Stomach smooth muscle (tissue), 2 donors: ENCODE data around the gene EPB41L2.
"Not testable (repeated sequence)": the region's sequence is repeated elsewhere in the genome, so short reads cannot be mapped to it uniquely, and the experiment has no call there.

Experiments used
- H3K27ac ChIP-seq: one replicate; pipeline ENCODE4 v1.7.0; 2013; ENCODE audit warnings: mild to moderate bottlenecking, low read length, inconsistent platforms
- H3K27me3 ChIP-seq, 2 donors: one replicate each; pipeline ENCODE4 v1.7.0; 2013; ENCODE audit warnings: low read length in 2 of 2; ENCODE audit not compliant: insufficient read depth in 2 of 2, control insufficient read depth in 1 of 2
- H3K36me3 ChIP-seq, 2 donors: one replicate each; pipeline ENCODE4 v1.7.0; 2013; ENCODE audit warnings: low read length in 2 of 2; ENCODE audit not compliant: control insufficient read depth in 2 of 2, insufficient read depth in 2 of 2
- H3K4me1 ChIP-seq: one replicate; pipeline ENCODE4 v1.7.0; 2013; ENCODE audit warnings: low read length; ENCODE audit not compliant: control insufficient read depth, insufficient read depth
- H3K4me3 ChIP-seq, 2 donors: one replicate each; pipeline ENCODE4 v1.7.0; 2013; ENCODE audit warnings: low read length in 2 of 2
- H3K9ac ChIP-seq, 2 donors: one replicate each; pipeline ENCODE4 v1.7.0; 2013; ENCODE audit warnings: low read length in 2 of 2, mild to moderate bottlenecking in 1 of 2
- H3K9me3 ChIP-seq, 2 donors: one replicate each; pipeline ENCODE4 v1.7.0; 2013; ENCODE audit warnings: low read length in 2 of 2; ENCODE audit not compliant: control insufficient read depth in 2 of 2
- donor health status: healthy.
- donor health status: Pancreatic carcinoma.

The EPB41L2 gene

GRCh38 chr6:130824978-130825694 lies 237.9 kb downstream of the EPB41L2 start:
- Histone ChIP-seq H3K36me3 (peaks cover 0 to 2% of the 10 kb centered on the region in 2 donors), H3K27ac (no peak overlapping the region), H3K4me3 (no peak overlapping the region), H3K9me3 (no peaks in the 10 kb centered on the region), H3K27me3 (no peaks in the 10 kb centered on the region), H3K9ac (no peak overlapping the region), H3K4me1 (no peaks in the 10 kb centered on the region)

- H3K27me3 ChIP-seq, result no peaks in the 10 kb centered on the region
- H3K27ac ChIP-seq, result no peak overlapping the region
- H3K4me1 ChIP-seq, result no peaks in the 10 kb centered on the region
- H3K4me3 ChIP-seq, result no peak overlapping the region
- H3K9ac ChIP-seq, result no peak overlapping the region
- no peaks in the 10 kb centered on the region for H3K9me3 ChIP-seq
- no peaks in the 10 kb centered on the region for H3K36me3 ChIP-seq
Measured at GRCh38 chr6:130822736-130823135, 240.3 kb downstream of the EPB41L2 start.

GRCh38 chr6:130815200-130816071 lies 247.6 kb downstream of the EPB41L2 start:
- Histone ChIP-seq H3K9me3 (no peaks in the 10 kb centered on the region), H3K27ac (no peak overlapping the region), H3K36me3 (no peaks in the 10 kb centered on the region), H3K4me3 (no peak overlapping the region), H3K4me1 (peaks cover 3% of the 10 kb centered on the region), H3K9ac (no peak overlapping the region), H3K27me3 (no peaks in the 10 kb centered on the region)

GRCh38 chr6:130814506-130814905 lies 248.5 kb downstream of the EPB41L2 start:
- peaks cover 6% of the 10 kb centered on the region for H3K4me1 ChIP-seq
- H3K27me3 ChIP-seq, result no peaks in the 10 kb centered on the region
- no peak overlapping the region for H3K9ac ChIP-seq
- H3K27ac ChIP-seq, result no peak overlapping the region
- H3K36me3 ChIP-seq, result no peaks in the 10 kb centered on the region
- H3K9me3 ChIP-seq, result no peaks in the 10 kb centered on the region
- H3K4me3 ChIP-seq, result no peak overlapping the region

- H3K27me3 ChIP-seq, result no peaks in the 10 kb centered on the region
- H3K4me1 ChIP-seq, result peaks cover 6% of the 10 kb centered on the region
- H3K9ac ChIP-seq, result no peak overlapping the region
- no peaks in the 10 kb centered on the region for H3K36me3 ChIP-seq
- no peaks in the 10 kb centered on the region for H3K9me3 ChIP-seq
- H3K27ac ChIP-seq, result no peak overlapping the region
- H3K4me3 ChIP-seq, result no peak overlapping the region
Measured at GRCh38 chr6:130811932-130812331, 251.1 kb downstream of the EPB41L2 start.

GRCh38 chr6:130810307-130811030 lies 252.6 kb downstream of the EPB41L2 start:
- H3K27me3 ChIP-seq, result no peaks in the 10 kb centered on the region
- no peaks in the 10 kb centered on the region for H3K36me3 ChIP-seq
- H3K4me3 ChIP-seq, result peak overlapping the region in 1 of 2 donors; percentile 22
- H3K9ac ChIP-seq, result no peak overlapping the region
- no peak overlapping the region for H3K27ac ChIP-seq
- H3K4me1 ChIP-seq, result peaks cover 6% of the 10 kb centered on the region
- H3K9me3 ChIP-seq, result no peaks in the 10 kb centered on the region

GRCh38 chr6:130801368-130801767 lies 261.7 kb downstream of the EPB41L2 start:
- not testable (repeated sequence) for H3K4me1 ChIP-seq, H3K4me3 ChIP-seq

GRCh38 chr6:130797061-130797460 lies 266.0 kb downstream of the EPB41L2 start:
- Histone ChIP-seq H3K36me3 (no peaks in the 10 kb centered on the region), H3K4me1 (no peaks in the 10 kb centered on the region), H3K27ac (no peak overlapping the region), H3K9ac (no peak overlapping the region), H3K4me3 (no peak overlapping the region), H3K9me3 (peaks cover 0 to 5% of the 10 kb centered on the region in 2 donors), H3K27me3 (no peaks in the 10 kb centered on the region)

More at GRCh38 chr6:130801368-130801767, 261.7 kb downstream of the EPB41L2 start:
- H3K27ac ChIP-seq, H3K36me3 ChIP-seq, H3K9me3 ChIP-seq, H3K27me3 ChIP-seq, H3K9ac ChIP-seq: not testable (repeated sequence)

GRCh38 chr6:130796313-130796905 lies 266.6 kb downstream of the EPB41L2 start:
- H3K27ac ChIP-seq, result no peak overlapping the region
- no peak overlapping the region for H3K4me3 ChIP-seq
- no peaks in the 10 kb centered on the region for H3K36me3 ChIP-seq
- H3K4me1 ChIP-seq, result no peaks in the 10 kb centered on the region
- no peak overlapping the region for H3K9ac ChIP-seq
- peaks cover 0 to 5% of the 10 kb centered on the region in 2 donors for H3K9me3 ChIP-seq
- H3K27me3 ChIP-seq, result no peaks in the 10 kb centered on the region

- no peak overlapping the region for H3K27ac ChIP-seq
- H3K4me1 ChIP-seq, result no peaks in the 10 kb centered on the region
- H3K9ac ChIP-seq, result no peak overlapping the region
- H3K4me3 ChIP-seq, result no peak overlapping the region
- peaks cover 0 to 5% of the 10 kb centered on the region in 2 donors for H3K9me3 ChIP-seq
- H3K36me3 ChIP-seq, result no peaks in the 10 kb centered on the region
- H3K27me3 ChIP-seq, result no peaks in the 10 kb centered on the region
Measured at GRCh38 chr6:130794738-130795137, 268.3 kb downstream of the EPB41L2 start.
